CD4-positive, alpha-beta T cell treated with Interleukin-1 beta for 1 hour (primary cell): ENCODE data around the gene ZBTB17.

ENCODE experiments used
- DNase-seq, 2 donors: peaks; one replicate each; pipeline ENCODE4 v3.0.0-alpha.2; 2020 to 2022

The ZBTB17 gene

GRCh38 chr1:15959827-15960446 is 16.0 kb downstream of the ZBTB17 start:
- no peak for DNase-seq

GRCh38 chr1:15959424-15959823 is 16.5 kb downstream of the ZBTB17 start:
- no peak for DNase-seq

- no peak for DNase-seq
Observed at GRCh38 chr1:15958793-15959192, 17.1 kb downstream of the ZBTB17 start.

- DNase-seq: no peak
Observed at GRCh38 chr1:15958111-15958510, 17.8 kb downstream of the ZBTB17 start.

GRCh38 chr1:15957221-15958095 is 18.4 kb downstream of the ZBTB17 start:
- DNase-seq: no peak

- no peak for DNase-seq
Observed at GRCh38 chr1:15956150-15956549, 19.8 kb downstream of the ZBTB17 start.

GRCh38 chr1:15955552-15955951 is 20.3 kb downstream of the ZBTB17 start:
- DNase-seq: no peak

- DNase-seq: no peak
Observed at GRCh38 chr1:15954316-15954715, 21.6 kb downstream of the ZBTB17 start.

- no peak for DNase-seq
Observed at GRCh38 chr1:15953791-15954241, 22.1 kb downstream of the ZBTB17 start.

GRCh38 chr1:15953294-15953771 is 22.6 kb downstream of the ZBTB17 start:
- DNase-seq: no peak

- DNase-seq: peak in 1 of 2 donors; percentile 69
Observed at GRCh38 chr1:15952317-15953258, 23.3 kb downstream of the ZBTB17 start.

- DNase-seq: peak; percentile 33 to 45
Observed at GRCh38 chr1:15951341-15952153, 24.4 kb downstream of the ZBTB17 start.

GRCh38 chr1:15950763-15951295 is 25.1 kb downstream of the ZBTB17 start:
- DNase-seq: peak; percentile 24 to 55

GRCh38 chr1:15950302-15950701 is 25.6 kb downstream of the ZBTB17 start:
- DNase-seq: peak in 1 of 2 donors; percentile 28

- DNase-seq: peak; percentile 95 to 96
Observed at GRCh38 chr1:15949453-15950245, 26.3 kb downstream of the ZBTB17 start.

GRCh38 chr1:15948595-15949452 is 27.1 kb downstream of the ZBTB17 start:
- no peak for DNase-seq

- DNase-seq: no peak
Observed at GRCh38 chr1:15948091-15948591, 27.8 kb downstream of the ZBTB17 start.

GRCh38 chr1:15947382-15948090 is 28.4 kb downstream of the ZBTB17 start:
- peak in 1 of 2 donors; percentile 17 for DNase-seq
